GM15510 (cell line): ENCODE results near the gene EBF3.

Source experiments
- POLR2A ChIP-seq: IDR thresholded peaks from 3 replicates; pipeline ENCODE4 v1.6.1; 2011; ENCODE audit warnings: borderline replicate concordance; ENCODE audit not compliant: insufficient read length; ENCODE audit errors: extremely low read depth

EBF3 gene

DNA sequence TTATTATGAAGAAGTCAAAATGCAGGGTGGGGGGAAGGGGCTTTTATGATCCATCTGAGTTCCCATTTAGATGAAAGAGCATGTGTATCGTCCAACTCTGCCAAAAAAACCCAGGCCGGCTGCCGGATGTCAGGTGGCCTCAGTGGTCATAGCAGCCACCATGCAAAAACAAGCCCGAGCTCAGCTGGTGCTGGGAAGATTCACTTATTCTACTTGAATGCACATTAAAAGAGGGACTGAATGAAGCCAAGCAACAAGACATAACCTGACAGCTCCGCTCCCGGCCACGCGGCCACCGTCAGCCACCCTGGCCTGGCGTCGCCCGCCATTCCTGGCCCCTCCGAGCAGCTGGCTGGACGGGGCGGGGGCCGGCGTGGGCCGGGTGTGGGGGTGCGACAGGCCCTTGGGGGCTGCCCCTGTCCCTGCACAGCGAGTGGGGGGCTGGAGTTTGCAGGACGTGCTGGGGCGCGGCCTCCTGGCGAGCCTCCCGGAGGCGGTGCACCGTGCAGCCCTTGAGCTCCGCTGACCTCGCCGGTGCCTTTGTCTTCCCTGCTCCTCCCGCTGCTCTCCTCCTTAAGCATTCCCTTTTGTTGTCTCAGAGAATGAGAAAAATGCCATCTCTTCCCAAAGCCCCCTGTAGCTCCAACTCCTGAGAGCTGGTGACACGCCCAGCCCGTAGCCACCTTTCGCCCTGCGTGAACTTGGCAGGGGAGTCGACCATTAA is 67.8 kb downstream of the EBF3 start:
- TF ChIP-seq POLR2A = no peak

GRCh38 chr10:129895811-129896135 is 68.3 kb downstream of the EBF3 start:
- TF ChIP-seq POLR2A = no peak

DNA sequence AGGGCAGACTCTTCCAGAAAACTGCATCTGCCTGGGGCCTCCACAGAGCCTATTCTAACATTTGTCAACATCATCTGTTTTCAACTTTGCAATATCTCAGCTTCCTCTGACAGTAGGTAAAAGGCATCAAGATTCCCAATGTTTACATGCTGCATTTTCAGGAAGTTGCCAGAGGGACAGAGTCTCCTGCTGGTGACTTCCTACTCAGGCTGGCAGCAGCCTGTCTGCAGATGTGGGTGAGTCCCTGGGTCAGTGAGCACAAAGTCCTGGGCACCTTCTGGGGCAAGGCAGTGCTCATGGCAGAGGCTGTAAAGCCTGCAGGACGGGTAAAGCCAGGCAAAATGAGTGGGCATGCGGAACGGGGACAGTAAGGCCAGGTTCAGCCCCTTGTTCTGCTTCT is 69.4 kb downstream of the EBF3 start:
- no peak for TF ChIP-seq POLR2A

- no peak for TF ChIP-seq POLR2A
These were observed 70.7 kb downstream of the EBF3 start for GRCh38 chr10:129893104-129894089.

- no peak for TF ChIP-seq POLR2A
These were observed 71.5 kb downstream of the EBF3 start for GRCh38 chr10:129892548-129893052.

DNA sequence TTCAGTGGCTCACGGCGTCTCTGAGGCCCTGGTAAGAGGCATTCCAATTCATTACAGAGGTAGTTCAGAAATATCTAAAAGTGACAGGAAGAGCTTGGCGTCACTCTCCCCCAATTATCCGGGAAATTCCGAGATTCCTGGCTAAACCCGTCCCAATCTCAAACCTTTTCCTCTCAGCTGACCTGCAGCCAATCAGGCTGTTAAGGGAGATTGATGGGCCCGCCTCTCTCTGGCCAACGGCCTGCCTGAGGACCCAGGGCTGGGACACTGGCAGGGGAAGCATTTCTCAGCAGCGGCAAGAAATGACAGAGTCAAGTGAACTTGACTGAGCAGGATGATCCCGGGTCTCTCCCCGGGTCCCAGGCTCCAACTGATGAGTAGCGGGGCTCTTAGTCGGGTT is 72.3 kb downstream of the EBF3 start:
- no peak for TF ChIP-seq POLR2A

- TF ChIP-seq POLR2A = no peak
These were observed 73.9 kb downstream of the EBF3 start for GRCh38 chr10:129890170-129890569.

- TF ChIP-seq POLR2A = no peak
These were observed 75.1 kb downstream of the EBF3 start for GRCh38 chr10:129888784-129889616.

DNA sequence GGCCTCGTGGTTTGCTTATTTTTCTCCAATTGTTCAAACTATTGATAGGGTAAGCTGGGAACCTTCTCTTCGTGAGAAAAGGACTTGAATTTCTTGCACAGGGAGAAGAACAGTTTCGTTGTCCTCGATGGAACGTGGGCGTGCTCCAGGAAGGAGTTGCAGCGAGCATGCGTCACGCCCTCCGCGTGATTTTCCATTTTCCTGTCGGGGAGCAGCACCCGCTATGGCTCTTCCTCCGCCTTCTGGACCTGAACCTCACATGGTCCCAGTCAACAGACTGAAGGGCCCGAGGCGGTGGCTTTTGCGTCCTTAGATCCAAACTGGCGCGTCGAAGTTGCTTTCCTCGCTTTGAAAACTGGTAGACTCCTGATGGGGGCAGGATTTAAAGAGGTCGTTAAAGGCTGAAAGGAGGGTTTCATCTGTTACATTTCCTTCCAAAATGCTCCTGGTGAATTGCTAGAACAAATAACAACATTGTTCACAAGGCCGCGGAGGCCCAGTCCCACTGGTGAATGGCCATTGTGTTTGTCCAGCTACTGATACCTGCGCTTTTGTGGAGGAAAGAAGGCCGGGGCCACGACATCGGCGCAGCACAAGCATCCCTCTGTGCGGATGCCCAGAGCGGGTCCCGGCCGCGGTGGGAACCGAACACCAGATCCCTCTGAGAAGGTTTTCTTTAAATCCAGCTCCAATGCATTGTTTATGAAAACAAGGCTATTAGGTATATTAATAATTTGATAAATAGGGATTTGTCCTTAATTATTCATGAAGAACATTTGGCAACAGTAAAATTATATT is 75.9 kb downstream of the EBF3 start:
- no peak for TF ChIP-seq POLR2A

- no peak for TF ChIP-seq POLR2A
These were observed 76.6 kb downstream of the EBF3 start for GRCh38 chr10:129887381-129887905.

DNA sequence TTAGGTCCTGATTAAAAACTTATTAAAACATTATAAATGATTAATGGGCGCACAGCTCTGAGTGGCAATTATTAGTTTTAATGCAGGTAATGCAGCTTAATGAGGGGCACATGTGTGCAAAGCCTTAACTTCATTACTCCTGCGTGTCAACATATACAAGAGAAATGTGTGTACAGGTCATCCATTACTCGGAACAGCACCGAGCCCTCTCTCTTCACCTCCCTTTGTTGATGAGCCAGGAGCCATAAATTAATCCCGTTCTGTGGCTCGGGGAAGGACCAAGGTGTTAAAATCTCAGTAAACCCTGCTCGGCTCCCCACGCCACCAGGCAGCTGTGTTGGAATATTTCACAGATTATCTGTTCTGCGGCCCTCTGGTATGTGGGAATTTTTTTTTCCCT is 77.8 kb downstream of the EBF3 start:
- TF ChIP-seq POLR2A = no peak

- TF ChIP-seq POLR2A = no peak
These were observed 78.5 kb downstream of the EBF3 start for GRCh38 chr10:129885526-129885925.

GRCh38 chr10:129884398-129885078 is 79.5 kb downstream of the EBF3 start:
- TF ChIP-seq POLR2A = no peak

DNA sequence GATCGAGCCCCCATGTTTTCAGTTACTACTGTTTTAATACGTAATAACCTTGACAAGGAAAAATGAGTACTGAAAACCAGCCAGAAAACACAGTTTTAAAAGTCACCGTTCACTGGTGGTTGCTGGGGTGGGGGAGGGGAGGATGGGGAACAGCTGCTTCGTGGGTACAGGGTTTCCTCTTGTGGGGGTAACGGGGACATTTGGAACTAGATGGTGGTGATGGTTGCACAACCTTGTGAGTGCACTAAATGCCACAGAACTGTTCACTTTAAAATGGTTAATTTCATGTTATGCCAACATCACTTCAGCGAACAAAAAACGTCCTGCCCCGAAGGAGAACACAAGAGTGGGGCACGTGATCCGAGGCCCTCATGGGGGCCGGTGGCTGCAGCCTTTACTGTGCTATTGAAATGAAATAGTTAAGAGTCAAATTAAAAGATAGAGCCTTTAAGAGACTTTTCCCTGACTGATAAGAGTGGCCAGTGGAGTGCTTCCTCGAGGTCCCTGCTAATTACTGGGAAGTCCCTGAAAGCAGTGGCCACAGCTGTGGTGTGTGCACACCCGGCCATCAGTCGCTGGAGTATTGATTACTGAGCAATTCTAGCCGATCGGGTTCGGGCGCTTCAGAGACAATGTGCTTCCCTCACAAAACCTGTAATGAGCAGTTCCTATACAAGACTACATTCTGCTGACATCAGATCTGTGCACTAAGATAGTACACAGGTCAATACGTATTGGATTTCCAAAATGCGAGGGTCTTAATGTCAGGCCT is 80.3 kb downstream of the EBF3 start:
- TF ChIP-seq POLR2A = no peak
